Inflammatory macrophage treated with lipopolysaccharide for 1 hour (primary cell): ENCODE results near the gene FRRS1L.

Source experiments
- DNase-seq, 2 donors: peaks; one replicate each; pipeline ENCODE4 v3.0.0-alpha.2; 2020 to 2022

Gene FRRS1L

GRCh38 chr9:109166771-109167601 lies at the start of gene FRRS1L:
FRRS1L (minus strand) TSS chr9:109167249; CDS start chr9:109167138, 111 bp downstream.
- DNase-seq, result no peak

- DNase-seq, result no peak
These were observed 47.4 kb upstream of the FRRS1L start for GRCh38 chr9:109214414-109214813.

GRCh38 chr9:109213285-109214121 lies 46.5 kb upstream of the FRRS1L start:
- no peak for DNase-seq

GRCh38 chr9:109212768-109213167 lies 45.7 kb upstream of the FRRS1L start:
- no peak for DNase-seq

- DNase-seq, result no peak
These were observed 39.6 kb upstream of the FRRS1L start for GRCh38 chr9:109206670-109207069.

GRCh38 chr9:109205526-109205925 lies 38.5 kb upstream of the FRRS1L start:
- no peak for DNase-seq

GRCh38 chr9:109203761-109204360 lies 36.8 kb upstream of the FRRS1L start:
- DNase-seq, result no peak

GRCh38 chr9:109199676-109200075 lies 32.6 kb upstream of the FRRS1L start:
- no peak for DNase-seq

GRCh38 chr9:109198736-109199382 lies 31.8 kb upstream of the FRRS1L start:
- DNase-seq, result no peak

- no peak for DNase-seq
These were observed 27.0 kb upstream of the FRRS1L start for GRCh38 chr9:109193974-109194556.

GRCh38 chr9:109192732-109193361 lies 25.8 kb upstream of the FRRS1L start:
- DNase-seq, result no peak

- no peak for DNase-seq
These were observed 24.7 kb upstream of the FRRS1L start for GRCh38 chr9:109191746-109192145.

- no peak for DNase-seq
These were observed 23.1 kb upstream of the FRRS1L start for GRCh38 chr9:109190151-109190550.

GRCh38 chr9:109186857-109187520 lies 19.9 kb upstream of the FRRS1L start:
- DNase-seq, result no peak

GRCh38 chr9:109182940-109183798 lies 16.1 kb upstream of the FRRS1L start:
- DNase-seq, result peak in 1 of 2 donors; percentile 3

- no peak for DNase-seq
These were observed 15.5 kb upstream of the FRRS1L start for GRCh38 chr9:109182550-109182939.

- DNase-seq, result no peak
These were observed 14.2 kb upstream of the FRRS1L start for GRCh38 chr9:109181284-109181683.

GRCh38 chr9:109179801-109180523 lies 12.9 kb upstream of the FRRS1L start:
- DNase-seq, result no peak

- DNase-seq, result no peak
These were observed 9.9 kb upstream of the FRRS1L start for GRCh38 chr9:109176963-109177362.

GRCh38 chr9:109176386-109176785 lies 9.3 kb upstream of the FRRS1L start:
- DNase-seq, result no peak
